Nephron (organoid): ENCODE measurements around the gene EFNA5.
A peak's percentile ranks its signal among the peaks of the same experiment; 100 is the strongest.

ENCODE experiments used
- H3K27ac Mint-ChIP-seq, 3 experiments: 2 replicates each; pipeline ENCODE4 v1.8.0; 2020; ENCODE audit warnings: mixed read lengths in 3 of 3, mild to moderate bottlenecking in 2 of 3, moderate library complexity in 1 of 3
- H3K27me3 Mint-ChIP-seq: 2 replicates; pipeline ENCODE4 v1.8.0; 2021; ENCODE audit warnings: low read depth, mild to moderate bottlenecking, moderate library complexity, mixed read lengths
- H3K36me3 Mint-ChIP-seq: 2 replicates; pipeline ENCODE4 v1.8.0; 2020; ENCODE audit warnings: low read depth, mixed read lengths
- H3K4me1 Mint-ChIP-seq: 2 replicates; pipeline ENCODE4 v1.8.0; 2020; ENCODE audit warnings: mixed read lengths
- H3K4me3 Mint-ChIP-seq, 3 experiments: 2 replicates each; pipeline ENCODE4 v1.8.0; 2020; ENCODE audit warnings: mild to moderate bottlenecking in 3 of 3, mixed read lengths in 3 of 3, moderate library complexity in 2 of 3
- H3K9me3 Mint-ChIP-seq: 2 replicates; pipeline ENCODE4 v1.8.0; 2020; ENCODE audit warnings: mixed read lengths
- CTCF ChIP-seq, 3 experiments: fragments of 200-600 bp; sonication (generic); IDR thresholded peaks; one replicate each; pipeline ENCODE4 v1.5.0; 2021; ENCODE audit warnings: antibody characterized with exemption in 3 of 3; ENCODE audit not compliant: unreplicated experiment in 3 of 3

EFNA5 gene

GRCh38 chr5:107389130-107389774 is 281.5 kb downstream of the EFNA5 start:
- H3K4me3 Mint-ChIP-seq: peak overlapping the region; percentile 3 to 12 (median 4)
- peaks cover 18% of the 10 kb centered on the region for H3K36me3 Mint-ChIP-seq
- H3K9me3 Mint-ChIP-seq: no peaks in the 10 kb centered on the region
- peak in 1 of 3 experiments; percentile 11 for TF ChIP-seq CTCF (IDR thresholded peaks at IDR 0.05; ENCODE audit: unreplicated experiment in 3 of 3)
- peaks cover 12% of the 10 kb centered on the region for H3K27me3 Mint-ChIP-seq
- peak overlapping the region; percentile 48 to 83 (median 56) for H3K27ac Mint-ChIP-seq
- peaks cover 43% of the 10 kb centered on the region for H3K4me1 Mint-ChIP-seq

GRCh38 chr5:107388141-107388861 is 282.4 kb downstream of the EFNA5 start:
- Mint-ChIP-seq H3K36me3 (peaks cover 27% of the 10 kb centered on the region), H3K4me3 (peak overlapping the region; percentile 1 to 29 (median 3)), H3K27me3 (peaks cover 12% of the 10 kb centered on the region), H3K27ac (peak overlapping the region; percentile 46 to 83 (median 71)), H3K9me3 (no peaks in the 10 kb centered on the region), H3K4me1 (peaks cover 34% of the 10 kb centered on the region)
- TF ChIP-seq CTCF (IDR thresholded peaks at IDR 0.05; ENCODE audit: unreplicated experiment in 3 of 3): no peak

GRCh38 chr5:107387526-107388140 is 283.1 kb downstream of the EFNA5 start:
- no peak for TF ChIP-seq CTCF (IDR thresholded peaks at IDR 0.05; ENCODE audit: unreplicated experiment in 3 of 3)
- Mint-ChIP-seq H3K36me3 (peaks cover 32% of the 10 kb centered on the region), H3K27me3 (peaks cover 12% of the 10 kb centered on the region), H3K9me3 (no peaks in the 10 kb centered on the region), H3K4me3 (peak overlapping the region; percentile 1 to 29 (median 3)), H3K4me1 (peaks cover 32% of the 10 kb centered on the region), H3K27ac (peak overlapping the region; percentile 46 to 83 (median 71))

GRCh38 chr5:107385708-107386107 is 285.0 kb downstream of the EFNA5 start:
- no peak for TF ChIP-seq CTCF (IDR thresholded peaks at IDR 0.05; ENCODE audit: unreplicated experiment in 3 of 3)
- Mint-ChIP-seq H3K36me3 (peaks cover 37% of the 10 kb centered on the region), H3K9me3 (no peaks in the 10 kb centered on the region), H3K4me1 (peaks cover 32% of the 10 kb centered on the region), H3K27me3 (peaks cover 5% of the 10 kb centered on the region), H3K4me3 (no peak overlapping the region), H3K27ac (no peak overlapping the region)

GRCh38 chr5:107384256-107384655 is 286.5 kb downstream of the EFNA5 start:
- H3K4me3 Mint-ChIP-seq: no peak overlapping the region
- H3K27ac Mint-ChIP-seq: no peak overlapping the region
- peaks cover 5% of the 10 kb centered on the region for H3K27me3 Mint-ChIP-seq
- H3K9me3 Mint-ChIP-seq: no peaks in the 10 kb centered on the region
- H3K4me1 Mint-ChIP-seq: peaks cover 24% of the 10 kb centered on the region
- peaks cover 44% of the 10 kb centered on the region for H3K36me3 Mint-ChIP-seq
- no peak for TF ChIP-seq CTCF (IDR thresholded peaks at IDR 0.05; ENCODE audit: unreplicated experiment in 3 of 3)
